Measurements from ENCODE around the gene EXTL1. TPM values are rescaled to one million over a fixed set of nuclear protein-coding genes. Genes with fewer than 3 reads are reported as not detected.
"Not testable (repeated sequence)": the region's sequence is repeated elsewhere in the genome, so short reads cannot be mapped to it uniquely, and the experiment has no call there.

The EXTL1 gene
- 0.05 TPM in 1 of 2 replicates, not detected in the other for total RNA-seq

GRCh38 chr1:26021647-26022403 is at the start of gene EXTL1:
Gene EXTL1 (plus strand): TSS chr1:26021775. CDS start chr1:26022647, 872 bp downstream.
- DNase-seq (ENCODE audit: low read depth), result no peak

- DNase-seq (ENCODE audit: low read depth), result no peak
Measured at GRCh38 chr1:25971811-25972180, 49.8 kb upstream of the EXTL1 start.

- DNase-seq (ENCODE audit: low read depth), result no peak
Measured at GRCh38 chr1:25973610-25974321, 47.8 kb upstream of the EXTL1 start.

- no peak for DNase-seq (ENCODE audit: low read depth)
Measured at GRCh38 chr1:25977801-25978200, 43.8 kb upstream of the EXTL1 start.

GRCh38 chr1:25978403-25978802 is 43.2 kb upstream of the EXTL1 start:
- no peak for DNase-seq (ENCODE audit: low read depth)

GRCh38 chr1:25979210-25979609 is 42.4 kb upstream of the EXTL1 start:
- DNase-seq (ENCODE audit: low read depth), result no peak

- DNase-seq (ENCODE audit: low read depth), result peak; percentile 69
Measured at GRCh38 chr1:25985171-25985570, 36.4 kb upstream of the EXTL1 start.

GRCh38 chr1:25985670-25986069 is 35.9 kb upstream of the EXTL1 start:
- no peak for DNase-seq (ENCODE audit: low read depth)

GRCh38 chr1:25986773-25987172 is 34.8 kb upstream of the EXTL1 start:
- DNase-seq (ENCODE audit: low read depth), result not testable (repeated sequence)

- DNase-seq (ENCODE audit: low read depth), result no peak
Measured at GRCh38 chr1:25987951-25988350, 33.6 kb upstream of the EXTL1 start.

- DNase-seq (ENCODE audit: low read depth), result no peak
Measured at GRCh38 chr1:25989440-25990234, 31.9 kb upstream of the EXTL1 start.

- no peak for DNase-seq (ENCODE audit: low read depth)
Measured at GRCh38 chr1:25990251-25990650, 31.3 kb upstream of the EXTL1 start.

GRCh38 chr1:25990702-25991395 is 30.7 kb upstream of the EXTL1 start:
- no peak for DNase-seq (ENCODE audit: low read depth)

- DNase-seq (ENCODE audit: low read depth), result no peak
Measured at GRCh38 chr1:25991937-25992688, 29.5 kb upstream of the EXTL1 start.

GRCh38 chr1:25992689-25993171 is 28.8 kb upstream of the EXTL1 start:
- DNase-seq (ENCODE audit: low read depth), result no peak

- DNase-seq (ENCODE audit: low read depth), result no peak
Measured at GRCh38 chr1:25993197-25993951, 28.2 kb upstream of the EXTL1 start.

GRCh38 chr1:25994402-25995150 is 27.0 kb upstream of the EXTL1 start:
- no peak for DNase-seq (ENCODE audit: low read depth)

- peak; percentile 70 for DNase-seq (ENCODE audit: low read depth)
Measured at GRCh38 chr1:25996966-25997827, 24.4 kb upstream of the EXTL1 start.

All from renal cortical epithelial cell (primary cell).